GM18507 (cell line): ENCODE data around the gene ZC3HAV1L.
"Not testable (repeated sequence)": the region's sequence is repeated elsewhere in the genome, so short reads cannot be mapped to it uniquely, and the experiment has no call there.

Source experiments
- DNase-seq: peaks from one replicate; pipeline ENCODE4 v3.0.0; 2011; ENCODE audit warnings: low read depth; ENCODE audit not compliant: insufficient read length; ENCODE audit errors: extremely low spot score
- FAIRE-seq: peaks from 2 replicates; lab custom pipeline; 2011; peaks lifted over from hg19 to GRCh38; lab: Jason Lieb, UNC

The ZC3HAV1L gene

GRCh38 chr7:139035586-139036353 is at the start of gene ZC3HAV1L:
Gene ZC3HAV1L (minus strand): TSS chr7:139036042. CDS start chr7:139036017, 25 bp downstream.
- FAIRE-seq (no peak), DNase-seq (peak; percentile 56)

- no peak for DNase-seq
- FAIRE-seq = no peak
Measured at GRCh38 chr7:139084709-139085108, 48.9 kb upstream of the ZC3HAV1L start.

GRCh38 chr7:139081584-139081983 is 45.7 kb upstream of the ZC3HAV1L start:
- no peak for DNase-seq
- FAIRE-seq = no peak

GRCh38 chr7:139080905-139081304 is 45.1 kb upstream of the ZC3HAV1L start:
- FAIRE-seq (no peak), DNase-seq (no peak)

- no peak for FAIRE-seq
- DNase-seq = no peak
Measured at GRCh38 chr7:139079861-139080260, 44.0 kb upstream of the ZC3HAV1L start.

GRCh38 chr7:139078911-139079310 is 43.1 kb upstream of the ZC3HAV1L start:
- DNase-seq = no peak
- no peak for FAIRE-seq

GRCh38 chr7:139078399-139078798 is 42.6 kb upstream of the ZC3HAV1L start:
- no peak for FAIRE-seq
- DNase-seq = no peak

GRCh38 chr7:139077706-139078105 is 41.9 kb upstream of the ZC3HAV1L start:
- DNase-seq, FAIRE-seq: not testable (repeated sequence)

- FAIRE-seq (no peak), DNase-seq (no peak)
Measured at GRCh38 chr7:139075871-139076686, 40.2 kb upstream of the ZC3HAV1L start.

- DNase-seq (peak; percentile 38), FAIRE-seq (peak; percentile 73)
Measured at GRCh38 chr7:139075031-139075652, 39.3 kb upstream of the ZC3HAV1L start.

- FAIRE-seq (no peak), DNase-seq (no peak)
Measured at GRCh38 chr7:139072796-139073195, 37.0 kb upstream of the ZC3HAV1L start.

GRCh38 chr7:139071680-139072079 is 35.8 kb upstream of the ZC3HAV1L start:
- FAIRE-seq (no peak), DNase-seq (no peak)

- DNase-seq (no peak), FAIRE-seq (no peak)
Measured at GRCh38 chr7:139068544-139069399, 32.9 kb upstream of the ZC3HAV1L start.

GRCh38 chr7:139066315-139066714 is 30.5 kb upstream of the ZC3HAV1L start:
- FAIRE-seq = no peak

GRCh38 chr7:139065323-139065722 is 29.5 kb upstream of the ZC3HAV1L start:
- FAIRE-seq = no peak
- DNase-seq = no peak

More at GRCh38 chr7:139066315-139066714, 30.5 kb upstream of the ZC3HAV1L start:
- no peak for DNase-seq

GRCh38 chr7:139061416-139061815 is 25.6 kb upstream of the ZC3HAV1L start:
- no peak for DNase-seq
- FAIRE-seq = no peak

GRCh38 chr7:139060695-139061237 is 24.9 kb upstream of the ZC3HAV1L start:
- FAIRE-seq (no peak), DNase-seq (no peak)

- FAIRE-seq = no peak
- DNase-seq = no peak
Measured at GRCh38 chr7:139059905-139060304, 24.1 kb upstream of the ZC3HAV1L start.

GRCh38 chr7:139058943-139059342 is 23.1 kb upstream of the ZC3HAV1L start:
- FAIRE-seq (no peak), DNase-seq (no peak)
